Gastrocnemius medialis (tissue), 4 donors: ENCODE results near the gene DBF4B. TPM values are rescaled to one million over a fixed set of nuclear protein-coding genes. Genes with fewer than 3 reads are reported as not detected.
A peak's percentile ranks its signal among the peaks of the same experiment; 100 is the strongest.

Source experiments
- ATAC-seq, 2 donors: fragments of 150-250 bp; one replicate each; pipeline ENCODE4 v1.9.1; 2016
- DNase-seq, 2 donors: peaks; one replicate each; pipeline ENCODE4 v3.0.0-alpha.2; 2019
- H3K27ac ChIP-seq, 4 donors: fragments of 200-600 bp; sonication (generic); 1 replicate in 1 of 4; 2 replicates in 3 of 4; pipeline ENCODE4 v1.5.1; 2016 to 2018; ENCODE audit warnings: mild to moderate bottlenecking in 2 of 4, moderate library complexity in 1 of 4
- H3K27me3 ChIP-seq, 3 donors: fragments of 200-600 bp; sonication (generic) in 2 of 3; 1 replicate in 1 of 3; 2 replicates in 2 of 3; pipeline versions ENCODE4 v1.5.1 to v1.6.0; 2016 to 2019; ENCODE audit warnings: mild to moderate bottlenecking in 1 of 3, moderate library complexity in 1 of 3
- H3K36me3 ChIP-seq, 2 donors: fragments of 200-600 bp; sonication (generic) in 1 of 2; one replicate each; pipeline ENCODE4 v1.5.1; 2017 to 2018
- H3K4me1 ChIP-seq, 2 donors: fragments of 200-600 bp; sonication (generic) in 1 of 2; one replicate each; pipeline ENCODE4 v1.5.1; 2016 to 2017; ENCODE audit warnings: mild to moderate bottlenecking in 2 of 2
- H3K4me3 ChIP-seq, 4 donors: fragments of 200-600 bp; sonication (generic) in 3 of 4; 1 replicate in 1 of 4; 2 replicates in 3 of 4; pipeline ENCODE4 v1.5.1; 2016 to 2019; ENCODE audit warnings: mild to moderate bottlenecking in 2 of 4
- H3K9me3 ChIP-seq, 3 donors: fragments of 200-600 bp; sonication (generic) in 2 of 3; 1 replicate in 1 of 3; 2 replicates in 2 of 3; pipeline ENCODE4 v1.5.1; 2016 to 2019
- POLR2A ChIP-seq, 2 donors: fragments of 450-650 bp; IDR thresholded peaks; one replicate each; pipeline ENCODE4 v1.6.1; 2017; ENCODE audit warnings: antibody characterized with exemption in 2 of 2, mild to moderate bottlenecking in 2 of 2, moderate library complexity in 2 of 2
- in situ Hi-C, 4 donors: fragments of 200-750 bp; cut with MboI; loops; one replicate each; pipeline versions ENCODE4 v1.15.0 to v1.8.0; 2017; ENCODE audit warnings: low sequenced_read_pairs in 4 of 4
- intact Hi-C: fragments of 100-400 bp; cut with DNase I; formaldehyde crosslinking; loops from one replicate; pipeline ENCODE4 v1.15.1; 2023; ENCODE audit warnings: low total_unique reads
- total RNA-seq, 4 donors: library from RNA; depleted of rRNA; stranded (reverse); fragments of >200 nt; gene quantifications; one replicate each; pipeline versions ENCODE4 v1.1.0 to v1.2.3, GENCODE V29; 2016
- TF ChIP-seq, protein P1 (sequence below), 5 experiments: fragments of 450-650 bp in 3 of 5; fragments of 200-600 bp in 2 of 5; sonication (generic) in 2 of 5; IDR thresholded peaks in 4 of 5; conservative IDR thresholded peaks in 1 of 5; 1 replicate in 4 of 5; 2 replicates in 1 of 5; pipeline ENCODE4 v1.5.1; 2016 to 2019; ENCODE audit warnings: antibody characterized with exemption in 5 of 5, mild to moderate bottlenecking in 3 of 5, moderate library complexity in 3 of 5

DBF4B gene
- total RNA-seq, 4 donors from 2014 or later, result 0.63 to 2.9 (median 1.7) TPM

DNA sequence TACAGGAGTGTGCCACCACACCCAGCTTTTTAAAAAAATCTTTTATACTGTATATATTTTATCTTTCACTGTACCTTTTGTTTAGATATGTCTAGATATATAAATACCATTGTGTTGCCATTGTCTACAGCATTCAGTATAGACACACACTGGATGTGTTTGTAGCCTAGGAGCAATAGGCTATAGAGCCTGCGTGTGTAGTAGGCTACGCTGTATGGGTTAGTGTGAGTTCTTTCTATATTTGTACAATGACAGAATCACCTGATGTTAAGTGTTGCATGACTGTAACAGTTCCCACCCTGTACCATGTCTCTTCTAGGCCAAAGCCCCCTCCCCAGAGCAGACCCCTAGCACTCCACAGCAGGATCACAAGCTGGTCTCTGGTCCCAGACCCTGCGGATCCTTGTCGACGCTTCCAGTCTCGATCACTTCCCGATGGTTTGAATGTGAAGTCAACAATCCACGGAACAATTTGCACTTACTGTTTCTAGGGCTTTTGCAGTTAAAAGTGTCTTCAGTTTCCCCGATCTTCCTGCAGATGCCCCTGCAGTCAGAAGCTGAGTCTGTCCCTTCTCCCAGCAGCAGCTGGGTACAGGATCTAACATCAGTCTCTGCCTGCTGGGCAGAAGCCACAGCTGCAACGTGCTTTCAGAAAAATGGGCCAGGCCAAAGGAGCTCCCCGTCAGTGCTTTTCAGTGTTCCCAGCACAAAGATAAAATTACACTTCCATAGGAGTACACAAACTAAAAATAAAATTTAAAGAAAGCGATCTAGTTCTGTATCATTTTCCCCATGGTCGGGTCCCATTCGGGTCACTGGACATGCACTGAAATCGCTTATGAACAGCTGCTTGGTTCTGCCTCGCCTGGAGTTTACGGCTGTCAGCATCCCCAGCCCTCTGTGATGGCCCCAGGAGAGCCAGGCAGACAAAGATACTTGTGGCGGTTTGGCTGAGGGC lies 85.7 kb downstream of the DBF4B start:
- H3K36me3 ChIP-seq, result no peaks in the 10 kb centered on the region
- TF ChIP-seq, protein P1, sequence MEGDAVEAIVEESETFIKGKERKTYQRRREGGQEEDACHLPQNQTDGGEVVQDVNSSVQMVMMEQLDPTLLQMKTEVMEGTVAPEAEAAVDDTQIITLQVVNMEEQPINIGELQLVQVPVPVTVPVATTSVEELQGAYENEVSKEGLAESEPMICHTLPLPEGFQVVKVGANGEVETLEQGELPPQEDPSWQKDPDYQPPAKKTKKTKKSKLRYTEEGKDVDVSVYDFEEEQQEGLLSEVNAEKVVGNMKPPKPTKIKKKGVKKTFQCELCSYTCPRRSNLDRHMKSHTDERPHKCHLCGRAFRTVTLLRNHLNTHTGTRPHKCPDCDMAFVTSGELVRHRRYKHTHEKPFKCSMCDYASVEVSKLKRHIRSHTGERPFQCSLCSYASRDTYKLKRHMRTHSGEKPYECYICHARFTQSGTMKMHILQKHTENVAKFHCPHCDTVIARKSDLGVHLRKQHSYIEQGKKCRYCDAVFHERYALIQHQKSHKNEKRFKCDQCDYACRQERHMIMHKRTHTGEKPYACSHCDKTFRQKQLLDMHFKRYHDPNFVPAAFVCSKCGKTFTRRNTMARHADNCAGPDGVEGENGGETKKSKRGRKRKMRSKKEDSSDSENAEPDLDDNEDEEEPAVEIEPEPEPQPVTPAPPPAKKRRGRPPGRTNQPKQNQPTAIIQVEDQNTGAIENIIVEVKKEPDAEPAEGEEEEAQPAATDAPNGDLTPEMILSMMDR (IDR thresholded peaks at IDR 0.05 in 4 of 5, conservative IDR thresholded peaks at IDR 0.05 in 1 of 5), result no peak
- no peak for TF ChIP-seq POLR2A (IDR thresholded peaks at IDR 0.05)
- no peak for DNase-seq
- H3K9me3 ChIP-seq, result no peaks in the 10 kb centered on the region
- H3K4me1 ChIP-seq, result peaks cover 12 to 14% of the 10 kb centered on the region in 2 donors
- H3K27ac ChIP-seq, result peak overlapping the region; percentile 31 to 60 (median 48)
- peaks cover 0 to 6% (median 0%) of the 10 kb centered on the region in 3 donors for H3K27me3 ChIP-seq
- no peak for ATAC-seq
- H3K4me3 ChIP-seq, result no peak overlapping the region
- in situ Hi-C loops, result loop anchor here in 1 of 4 donors (25.0 kb wide), 1 partner anchor 218 kb away; no protein-coding TSS in a partner anchor
- intact Hi-C loops, result no loop called here

DNA sequence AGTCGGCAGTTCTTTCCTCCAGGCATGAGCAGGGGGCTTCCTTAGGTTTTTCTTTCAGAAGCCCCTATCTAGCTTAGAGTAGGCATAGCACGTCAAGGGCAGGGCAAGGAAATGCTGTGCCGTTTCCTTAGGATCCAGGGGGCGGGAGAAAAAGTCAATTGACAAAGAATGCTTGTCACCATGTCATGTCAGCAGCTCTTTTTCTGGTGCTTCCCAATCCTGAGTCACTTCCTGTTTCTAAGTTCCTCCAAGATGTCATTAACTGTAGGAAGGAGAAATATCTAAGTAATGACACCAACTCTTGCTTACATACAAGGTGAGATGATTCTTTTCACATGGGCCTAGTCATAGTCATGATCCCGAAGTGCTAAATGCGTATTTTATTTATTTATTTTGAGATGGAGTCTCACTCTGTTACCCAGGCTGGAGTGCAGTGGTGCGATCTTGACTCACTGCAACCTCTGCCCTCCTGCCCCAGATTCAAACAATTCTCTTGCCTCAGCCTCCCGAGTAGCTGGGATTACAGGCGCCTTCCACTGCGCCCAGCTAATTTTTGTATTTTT lies 86.5 kb downstream of the DBF4B start:
- in situ Hi-C loops, result loop anchor here in 1 of 4 donors (25.0 kb wide), 1 partner anchor 217 kb away; no protein-coding TSS in a partner anchor
- no peak for DNase-seq
- intact Hi-C loops, result no loop called here
- Histone ChIP-seq H3K36me3 (no peaks in the 10 kb centered on the region), H3K4me3 (no peak overlapping the region), H3K9me3 (no peaks in the 10 kb centered on the region), H3K4me1 (peaks cover 12 to 14% of the 10 kb centered on the region in 2 donors), H3K27me3 (no peaks in the 10 kb centered on the region), H3K27ac (peak overlapping the region; percentile 31 to 60 (median 48))
- ATAC-seq, result peak in 1 of 2 donors; percentile 26
- TF ChIP-seq, protein P1 (IDR thresholded peaks at IDR 0.05 in 4 of 5, conservative IDR thresholded peaks at IDR 0.05 in 1 of 5), result no peak
- no peak for TF ChIP-seq POLR2A (IDR thresholded peaks at IDR 0.05)

DNA sequence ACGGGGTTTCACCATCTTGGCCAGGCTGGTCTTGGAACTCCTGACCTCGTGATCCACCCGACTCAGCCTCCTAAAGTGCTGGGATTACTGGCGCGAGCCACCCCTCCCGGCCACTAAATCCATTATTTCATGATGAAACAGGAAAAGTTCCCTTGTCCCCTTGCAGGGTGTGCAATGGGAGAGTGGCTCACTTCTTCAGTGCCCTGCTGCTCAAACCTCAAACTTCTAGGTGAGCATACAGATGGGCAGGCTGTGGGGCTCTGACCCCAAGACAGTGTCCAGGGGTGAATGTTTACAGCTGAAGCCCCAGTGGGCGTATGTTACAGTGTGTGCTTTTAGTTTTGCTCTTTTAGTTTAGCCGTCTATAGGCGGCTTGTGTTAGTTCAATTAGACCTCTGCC lies 87.0 kb downstream of the DBF4B start:
- DNase-seq (no peak), ATAC-seq (no peak)
- intact Hi-C loops (no loop called here), in situ Hi-C loops (loop anchor here in 1 of 4 donors (25.0 kb wide), 1 partner anchor 217 kb away; no protein-coding TSS in a partner anchor)
- TF ChIP-seq, protein P1 (IDR thresholded peaks at IDR 0.05 in 4 of 5, conservative IDR thresholded peaks at IDR 0.05 in 1 of 5), result no peak
- no peak for TF ChIP-seq POLR2A (IDR thresholded peaks at IDR 0.05)
- Histone ChIP-seq H3K36me3 (no peaks in the 10 kb centered on the region), H3K27ac (peak overlapping the region in 2 of 4 donors; percentile 18 to 54), H3K9me3 (no peaks in the 10 kb centered on the region), H3K4me3 (no peak overlapping the region), H3K27me3 (no peaks in the 10 kb centered on the region), H3K4me1 (peaks cover 12 to 14% of the 10 kb centered on the region in 2 donors)

DNA sequence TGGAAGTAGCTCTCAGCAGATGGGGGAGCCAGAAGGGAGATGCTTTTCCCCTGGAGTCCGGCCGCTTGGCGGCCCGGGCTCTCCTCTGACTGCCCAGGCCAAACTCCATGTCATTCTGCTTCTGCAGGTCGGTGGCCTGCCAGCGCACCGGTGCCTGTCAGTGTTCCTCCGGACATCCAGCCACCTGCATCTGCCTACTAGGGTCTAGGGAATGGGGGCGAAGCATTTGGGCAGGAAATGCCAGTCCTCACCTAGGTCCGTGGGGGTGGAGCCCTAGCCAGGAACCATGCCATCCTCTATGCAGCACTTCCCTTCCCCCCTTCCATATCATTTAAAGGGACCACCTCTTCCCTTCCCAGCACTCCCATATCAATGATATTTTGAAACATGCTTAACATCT lies 87.5 kb downstream of the DBF4B start:
- no peak overlapping the region for H3K4me3 ChIP-seq
- intact Hi-C loops, result no loop called here

More for the DNA sequence above, 87.5 kb downstream of the DBF4B start:
- H3K27me3 ChIP-seq, result no peaks in the 10 kb centered on the region
- TF ChIP-seq, protein P1 (IDR thresholded peaks at IDR 0.05 in 4 of 5, conservative IDR thresholded peaks at IDR 0.05 in 1 of 5), result no peak
- no peak for TF ChIP-seq POLR2A (IDR thresholded peaks at IDR 0.05)
- in situ Hi-C loops, result loop anchor here in 1 of 4 donors (25.0 kb wide), 1 partner anchor 216 kb away; no protein-coding TSS in a partner anchor
- H3K4me1 ChIP-seq, result peaks cover 12 to 14% of the 10 kb centered on the region in 2 donors
- H3K27ac ChIP-seq, result peak overlapping the region in 1 of 4 donors; percentile 54
- no peaks in the 10 kb centered on the region for H3K9me3 ChIP-seq
- no peaks in the 10 kb centered on the region for H3K36me3 ChIP-seq
- DNase-seq, result no peak
- no peak for ATAC-seq
